Measurements from ENCODE around the gene KASH5.

Gene KASH5

DNA sequence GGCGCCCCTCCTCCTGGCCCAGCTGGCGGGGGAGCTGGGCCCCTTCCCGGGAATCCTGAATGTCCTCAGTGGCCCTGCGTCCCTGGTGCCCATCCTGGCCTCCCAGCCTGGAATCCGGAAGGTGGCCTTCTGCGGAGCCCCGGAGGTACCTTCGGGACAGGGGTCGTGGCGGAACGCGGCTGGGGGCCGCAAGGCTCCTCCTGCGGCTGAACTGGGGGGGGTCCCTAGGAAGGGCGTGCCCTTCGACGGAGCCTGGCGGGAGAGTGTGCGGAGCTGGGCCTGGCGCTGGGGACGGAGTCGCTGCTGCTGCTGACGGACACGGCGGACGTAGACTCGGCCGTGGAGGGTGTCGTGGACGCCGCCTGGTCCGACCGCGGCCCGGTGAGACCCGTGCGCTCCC lies 73.6 kb downstream of the KASH5 start:
- no peak for DNase-seq

- DNase-seq: no peak
Observed at GRCh38 chr19:49462492-49462891, 74.4 kb downstream of the KASH5 start.

GRCh38 chr19:49463960-49464740 lies 76.1 kb downstream of the KASH5 start:
- no peak for DNase-seq

DNA sequence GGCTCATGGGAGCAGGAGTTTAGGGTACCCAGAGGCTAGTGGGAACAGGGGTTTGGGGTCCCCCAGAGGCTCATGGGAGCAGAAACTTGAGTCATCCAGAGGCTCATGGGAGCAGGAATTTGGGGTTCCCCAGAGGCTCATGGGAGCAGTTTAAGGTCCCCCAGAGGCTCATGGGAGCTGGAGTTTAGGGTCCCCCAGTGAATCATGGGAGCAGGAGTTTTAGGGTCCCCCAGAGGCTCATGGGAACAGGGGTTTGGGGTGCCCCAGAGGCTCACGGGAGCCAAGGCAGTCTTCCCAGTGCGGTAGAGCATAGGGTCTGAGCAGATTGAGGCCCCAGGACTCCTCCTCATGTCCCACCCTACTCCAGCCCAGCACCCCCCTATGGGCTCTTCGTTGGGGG lies 77.3 kb downstream of the KASH5 start:
- DNase-seq: no peak

Data from NCI-H345 (cell line).